Kidney epithelial cell (primary cell): ENCODE measurements around the gene KIFC1. TPM values are rescaled to one million over a fixed set of nuclear protein-coding genes. Genes with fewer than 3 reads are reported as not detected.
"Not testable (repeated sequence)": the region's sequence is repeated elsewhere in the genome, so short reads cannot be mapped to it uniquely, and the experiment has no call there.

Source experiments
- DNase-seq: peaks from one replicate; pipeline ENCODE4 v3.0.0-alpha.2; 2010; ENCODE audit warnings: low read depth
- H3K27me3 ChIP-seq: 2 replicates; pipeline ENCODE4 v1.6.0; 2011; ENCODE audit warnings: low read length; ENCODE audit not compliant: control insufficient read depth, insufficient read depth
- H3K36me3 ChIP-seq: 2 replicates; pipeline ENCODE4 v1.5.1; 2011; ENCODE audit warnings: low read length; ENCODE audit not compliant: control insufficient read depth, insufficient read depth
- H3K4me3 ChIP-seq: 2 replicates; pipeline ENCODE4 v1.5.1; 2011; ENCODE audit warnings: low read depth, mild to moderate bottlenecking, control low read depth, low read length
- total RNA-seq: library from RNA; depleted of rRNA; stranded (reverse); fragments of >200 nt; gene quantifications from 2 replicates; pipeline ENCODE4 v1.2.3, GENCODE V29; 2015
- TF ChIP-seq, protein P1 (sequence below): IDR thresholded peaks from 2 replicates; pipeline ENCODE4 v1.5.1; 2011; ENCODE audit warnings: mild to moderate bottlenecking, moderate library complexity, low read length, control low read depth, inconsistent platforms; ENCODE audit not compliant: insufficient read depth, poor library complexity, severe bottlenecking

KIFC1 gene
- total RNA-seq, 1 donor from 2014 or later, result 8.4 TPM

DNA sequence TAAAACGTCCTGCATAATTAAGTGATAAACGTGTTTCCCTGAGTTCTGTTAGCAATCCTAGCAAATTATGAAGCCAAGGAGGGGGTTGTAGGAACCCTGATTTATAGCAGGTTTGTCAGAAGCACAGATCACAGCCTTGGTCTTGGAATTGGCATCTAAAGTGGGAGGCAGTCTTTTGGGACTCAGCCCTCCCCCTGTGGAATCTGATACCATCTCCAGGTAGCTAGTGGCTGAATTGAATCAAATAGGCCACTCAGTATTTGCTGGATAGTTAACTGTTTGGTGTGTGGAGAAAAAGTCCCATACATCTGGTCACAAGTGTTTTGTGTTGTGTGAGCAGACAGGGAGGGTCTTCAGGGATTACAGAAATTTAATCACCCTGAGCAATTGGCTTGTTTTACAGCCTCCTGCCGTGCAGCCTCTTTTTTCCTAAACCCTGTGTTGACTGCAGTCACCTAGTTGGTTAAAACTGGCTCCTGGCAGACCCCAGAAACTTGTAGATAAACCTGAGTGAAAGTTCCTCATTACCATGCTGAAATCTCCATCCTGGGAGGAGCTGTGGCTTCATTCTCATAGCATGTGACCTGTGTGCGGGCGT is 19.0 kb upstream of the KIFC1 start:
- no peak for DNase-seq

DNA sequence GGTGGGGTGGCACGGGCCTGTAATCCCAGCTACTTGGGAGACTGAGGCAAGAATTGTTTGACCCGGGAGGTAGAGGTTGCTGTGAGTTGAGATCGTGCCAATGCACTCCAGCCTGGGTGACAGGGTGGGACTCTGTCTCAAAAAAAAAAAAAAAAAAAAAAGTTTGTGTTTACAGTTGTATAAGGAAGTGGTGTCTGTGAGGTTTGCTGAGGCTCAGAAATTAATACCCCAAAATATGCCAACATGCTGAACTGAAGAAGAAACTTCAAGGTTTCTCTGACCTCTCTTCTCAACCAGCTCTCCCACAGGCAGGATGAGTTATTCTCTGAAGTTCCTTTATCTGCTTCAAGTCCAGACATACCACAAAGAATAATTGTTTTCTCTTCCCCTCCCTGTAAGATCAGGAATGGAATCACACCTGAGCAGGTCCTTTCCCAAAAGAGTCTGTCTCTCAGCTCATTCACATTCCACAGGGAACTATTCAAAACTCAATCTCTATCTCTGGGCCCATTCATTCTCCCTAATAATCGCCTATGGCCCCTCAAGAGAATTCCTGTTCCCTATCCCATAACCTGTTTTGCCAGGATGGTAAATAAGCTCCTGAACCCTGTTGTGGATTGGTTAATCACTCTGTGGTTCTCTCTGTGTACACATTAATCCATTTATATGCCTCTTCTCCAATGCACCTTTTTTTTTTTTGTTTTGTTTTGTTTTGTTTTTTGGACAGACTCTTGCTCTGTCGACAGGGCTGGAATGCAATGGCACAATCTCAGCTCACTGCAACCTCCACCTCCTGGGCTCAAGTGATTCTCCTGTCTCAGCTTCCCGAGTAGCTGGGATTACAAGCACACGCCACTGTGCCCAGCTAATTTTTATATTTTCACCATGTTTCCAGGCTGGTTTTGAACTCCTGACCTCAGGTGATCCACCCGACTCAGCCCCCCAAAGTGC is 17.4 kb upstream of the KIFC1 start:
- DNase-seq, result no peak
- H3K27me3 ChIP-seq, result no peaks in the 10 kb centered on the region
- TF ChIP-seq, protein P1, sequence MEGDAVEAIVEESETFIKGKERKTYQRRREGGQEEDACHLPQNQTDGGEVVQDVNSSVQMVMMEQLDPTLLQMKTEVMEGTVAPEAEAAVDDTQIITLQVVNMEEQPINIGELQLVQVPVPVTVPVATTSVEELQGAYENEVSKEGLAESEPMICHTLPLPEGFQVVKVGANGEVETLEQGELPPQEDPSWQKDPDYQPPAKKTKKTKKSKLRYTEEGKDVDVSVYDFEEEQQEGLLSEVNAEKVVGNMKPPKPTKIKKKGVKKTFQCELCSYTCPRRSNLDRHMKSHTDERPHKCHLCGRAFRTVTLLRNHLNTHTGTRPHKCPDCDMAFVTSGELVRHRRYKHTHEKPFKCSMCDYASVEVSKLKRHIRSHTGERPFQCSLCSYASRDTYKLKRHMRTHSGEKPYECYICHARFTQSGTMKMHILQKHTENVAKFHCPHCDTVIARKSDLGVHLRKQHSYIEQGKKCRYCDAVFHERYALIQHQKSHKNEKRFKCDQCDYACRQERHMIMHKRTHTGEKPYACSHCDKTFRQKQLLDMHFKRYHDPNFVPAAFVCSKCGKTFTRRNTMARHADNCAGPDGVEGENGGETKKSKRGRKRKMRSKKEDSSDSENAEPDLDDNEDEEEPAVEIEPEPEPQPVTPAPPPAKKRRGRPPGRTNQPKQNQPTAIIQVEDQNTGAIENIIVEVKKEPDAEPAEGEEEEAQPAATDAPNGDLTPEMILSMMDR, result no peak
- H3K4me3 ChIP-seq, result no peak overlapping the region
- H3K36me3 ChIP-seq, result no peaks in the 10 kb centered on the region

More for the DNA sequence above, 19.0 kb upstream of the KIFC1 start:
- H3K27me3 ChIP-seq, result no peaks in the 10 kb centered on the region
- no peaks in the 10 kb centered on the region for H3K36me3 ChIP-seq
- H3K4me3 ChIP-seq, result no peak overlapping the region
- TF ChIP-seq, protein P1, result no peak

DNA sequence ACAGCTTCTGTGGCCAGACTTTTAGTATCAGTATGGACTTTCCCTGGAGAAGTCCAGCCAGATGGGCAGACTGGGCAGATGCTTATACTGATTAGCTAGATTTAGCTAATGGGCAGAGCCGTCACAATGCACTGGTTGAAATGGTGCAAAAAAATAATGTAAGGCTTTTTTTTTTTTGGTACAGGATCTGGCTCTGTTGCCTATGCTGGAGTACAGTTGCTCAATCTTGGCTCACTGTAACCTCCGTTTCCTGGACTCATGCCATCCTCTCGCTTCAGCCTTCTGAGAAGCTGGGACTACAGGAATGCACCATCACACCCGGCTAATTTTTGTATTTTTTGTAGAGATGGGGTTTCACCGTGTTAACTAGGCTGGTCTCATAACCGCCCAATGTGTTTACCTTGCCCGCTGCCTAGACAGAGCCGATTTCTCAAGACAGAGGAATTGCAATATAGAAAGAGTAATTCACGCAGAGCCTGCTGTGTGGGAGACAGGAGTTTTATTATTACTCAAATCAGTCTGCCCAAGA is 16.4 kb upstream of the KIFC1 start:
- H3K4me3 ChIP-seq, result no peak overlapping the region
- DNase-seq, result peak; percentile 49
- H3K36me3 ChIP-seq, result no peaks in the 10 kb centered on the region
- no peaks in the 10 kb centered on the region for H3K27me3 ChIP-seq
- TF ChIP-seq, protein P1, result no peak

DNA sequence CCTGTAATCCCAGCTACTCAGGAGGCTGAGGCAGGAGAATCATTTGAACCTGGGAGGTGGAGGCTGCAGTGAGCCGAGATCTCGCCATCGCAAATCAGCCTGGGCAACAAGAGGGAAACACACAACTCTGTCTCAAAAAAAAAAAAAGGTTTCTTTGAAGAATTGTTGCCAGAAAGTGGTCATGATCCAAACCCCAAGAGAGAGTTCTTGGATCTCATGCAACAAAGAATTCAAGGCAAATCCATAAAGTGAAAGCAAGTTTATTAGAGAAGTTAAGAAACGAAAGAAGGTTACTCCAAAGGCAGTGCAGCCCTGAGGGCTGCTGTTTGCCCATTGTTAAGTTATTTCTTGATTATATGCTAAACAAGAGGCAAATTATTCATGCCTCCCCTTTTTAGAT is 14.5 kb upstream of the KIFC1 start:
- no peak for DNase-seq
- H3K4me3 ChIP-seq, result no peak overlapping the region
- no peaks in the 10 kb centered on the region for H3K27me3 ChIP-seq
- H3K36me3 ChIP-seq, result no peaks in the 10 kb centered on the region
- TF ChIP-seq, protein P1, result no peak

DNA sequence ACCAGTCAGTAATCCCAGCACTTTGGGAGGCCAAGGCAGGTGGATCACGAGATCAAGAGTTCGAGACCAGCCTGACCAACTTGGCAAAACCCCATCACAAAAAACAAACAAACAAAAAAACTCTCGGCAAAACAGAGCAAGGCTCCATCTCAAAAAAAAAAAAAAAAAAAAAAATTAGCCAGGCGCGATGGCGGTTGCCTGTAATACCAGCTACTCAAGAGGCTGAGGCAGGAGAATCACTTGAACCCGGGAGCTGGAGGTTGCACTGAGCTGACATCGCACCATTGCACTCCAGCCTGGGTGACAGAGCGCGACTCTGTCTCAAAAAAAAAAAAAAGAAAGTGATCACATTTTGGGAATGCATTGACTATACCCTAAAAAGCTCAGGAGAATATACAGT is 12.4 kb upstream of the KIFC1 start:
- H3K4me3 ChIP-seq, H3K27me3 ChIP-seq, DNase-seq, H3K36me3 ChIP-seq: not testable (repeated sequence)

DNA sequence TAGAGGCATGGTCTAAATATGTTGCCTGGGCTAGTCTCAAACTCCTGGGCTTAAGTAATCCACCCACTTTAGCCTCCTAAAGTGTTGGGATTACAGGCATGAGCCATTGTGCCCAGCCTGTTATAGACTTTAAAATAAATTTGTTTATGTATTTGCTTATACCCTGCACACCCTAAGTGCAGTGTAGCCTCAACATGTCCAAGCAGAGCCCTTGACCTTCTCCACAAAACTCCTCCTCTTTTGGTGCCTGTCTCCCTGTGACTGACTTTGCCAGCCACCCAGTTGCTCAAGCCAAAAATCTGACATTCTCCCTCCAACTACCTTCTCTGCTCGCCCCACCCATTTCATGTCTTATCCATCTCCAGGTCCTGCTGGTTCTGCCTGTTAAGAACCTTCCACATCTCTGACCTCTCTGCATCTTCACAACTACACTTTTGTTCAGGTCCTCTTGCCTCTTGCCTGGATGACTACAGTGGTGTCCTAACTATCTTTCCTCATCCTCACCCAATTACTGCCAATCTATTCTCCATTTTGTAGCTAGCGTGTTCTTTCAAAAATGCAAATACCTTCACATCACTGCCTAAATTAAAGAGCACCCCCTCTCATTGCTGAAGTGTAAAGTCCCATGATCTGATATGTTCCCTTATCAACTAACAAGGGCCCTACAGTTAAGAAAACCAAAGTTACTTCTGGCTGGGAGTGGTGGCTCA is 11.2 kb upstream of the KIFC1 start:
- DNase-seq, result no peak
- H3K4me3 ChIP-seq, result no peak overlapping the region
- TF ChIP-seq, protein P1, result no peak
- H3K27me3 ChIP-seq, result no peaks in the 10 kb centered on the region
- H3K36me3 ChIP-seq, result no peaks in the 10 kb centered on the region
